Adrenal gland (tissue), 12 donors: ENCODE results near the gene KLF17. TPM values are rescaled to one million over a fixed set of nuclear protein-coding genes. Genes with fewer than 3 reads are reported as not detected.

Source experiments
- DNase-seq, 7 donors: peaks; one replicate each; pipeline ENCODE4 v3.0.0-alpha.2; 2019 to 2020
- H3K27ac ChIP-seq, 5 donors: fragments of 200-600 bp; sonication (generic) in 4 of 5; 1 replicate in 3 of 5; 2 replicates in 2 of 5; pipeline versions ENCODE4 v1.5.1 to v1.8.0; 2016 to 2020; ENCODE audit warnings: mild to moderate bottlenecking in 1 of 5
- H3K27me3 ChIP-seq: fragments of 200-600 bp; 2 replicates; pipeline ENCODE4 v1.8.0; 2021
- H3K36me3 ChIP-seq, 2 donors: fragments of 200-600 bp; replicated peaks in 1 of 2; 1 replicate in 1 of 2; 2 replicates in 1 of 2; pipeline versions ENCODE4 v1.5.1 to v1.8.0; 2018 to 2022
- H3K4me1 ChIP-seq, 2 donors: fragments of 200-600 bp; replicated peaks in 1 of 2; 1 replicate in 1 of 2; 2 replicates in 1 of 2; pipeline versions ENCODE4 v1.5.1 to v1.8.0; 2018 to 2021
- H3K4me3 ChIP-seq, 4 donors: fragments of 200-600 bp; sonication (generic) in 3 of 4; one replicate each; pipeline ENCODE4 v1.5.1; 2016 to 2018
- H3K9me3 ChIP-seq, 3 donors: fragments of 200-600 bp; sonication (generic) in 1 of 3; replicated peaks in 1 of 3; 1 replicate in 2 of 3; 2 replicates in 1 of 3; pipeline versions ENCODE4 v1.5.1 to v1.8.0; 2016 to 2021
- CTCF ChIP-seq, 6 experiments: fragments of 450-650 bp in 4 of 6; fragments of 200-600 bp in 2 of 6; sonication (generic) in 1 of 6; IDR thresholded peaks; 1 replicate in 5 of 6; 2 replicates in 1 of 6; pipeline versions ENCODE4 v1.5.1 to v1.8.0; 2016 to 2021; ENCODE audit warnings: antibody characterized with exemption in 6 of 6, mild to moderate bottlenecking in 2 of 6, moderate library complexity in 1 of 6
- POLR2A ChIP-seq, 2 donors: fragments of 450-650 bp; IDR thresholded peaks; one replicate each; pipeline ENCODE4 v1.6.1; 2017; ENCODE audit warnings: antibody characterized with exemption in 2 of 2, mild to moderate bottlenecking in 2 of 2, moderate library complexity in 1 of 2
- WGBS, 4 donors: extraction: QIAGEN DNeasy Blood & Tissue Kit in 2 of 4; methylation state at CpG; one replicate each; pipeline versions ENCODE4 v1.1.5 to v1.1.7; 2013 to 2017; 5-methylcytosine and 5-hydroxymethylcytosine counted together
- intact Hi-C, 2 donors: fragments of 100-400 bp; cut with DNase I; formaldehyde crosslinking; loops; one replicate each; pipeline versions ENCODE4 v1.14.1 to v1.15.0; 2022 to 2023
- polyA plus RNA-seq, 3 donors: library from polyadenylated mRNA; stranded (reverse); fragments of 200-250 nt in 2 of 3; fragments of 350-450 nt in 1 of 3; fragmentation: Illumina TruSeq in 1 of 3; extraction: RNeasy Lipid Tissue Mini Kit (QIAGEN cat#74804) in 1 of 3; gene quantifications; one replicate each; pipeline ENCODE4 v1.2.3, GENCODE V29; 2013 to 2014
- total RNA-seq, 9 donors: library from RNA; depleted of rRNA in 4 of 9; stranded (reverse); fragments of >200 nt in 4 of 9; fragments of 120-200 nt in 1 of 9; fragmentation: NEBNext Ultra II Directional in 1 of 9; extraction: Animal tissue kit (Norgen Biotek cat#: 25700) in 1 of 9; gene quantifications; one replicate each; pipeline versions ENCODE4 v1.1.0 to v1.2.4, GENCODE V29; 2013 to 2023
- donor health status: healthy with polysubstance abuse.
- donor health status: Bipolar disorder and iron deficiency.
- donor health status: DM: yes; HTN: yes; CAD: no.
- donor health status: DM: no; HTN: no; CAD: no.
- donor health status: DM: no; HTN: no; CAD: no.
- donor health status: DM: yes; HTN: yes; CAD: no.

KLF17 gene
- total and polyA plus RNA-seq, 12 donors: 0.14 to 4.6 (median 0.78) TPM; not detected in 1

- intact Hi-C loops: no loop called here
- 49 to 55% (median 52%) methylated on average over 2 of the region's 2 CpGs for WGBS, 4 donors
Measured at GRCh38 chr1:44078104-44078503, 40.5 kb upstream of the KLF17 start.

GRCh38 chr1:44079566-44079965 lies 39.1 kb upstream of the KLF17 start:
- Histone ChIP-seq H3K4me1 (peaks cover 0 to 11% of the 10 kb centered on the region in 2 donors), H3K27me3 (no peaks in the 10 kb centered on the region), H3K4me3 (no peak overlapping the region), H3K36me3 (no peaks in the 10 kb centered on the region), H3K9me3 (no peaks in the 10 kb centered on the region), H3K27ac (no peak overlapping the region)
- intact Hi-C loops: no loop called here
- TF ChIP-seq CTCF (IDR thresholded peaks at IDR 0.05): no peak
- no peak for TF ChIP-seq POLR2A (IDR thresholded peaks at IDR 0.05)
- whole genome bisulfite sequencing, 4 donors: 92 to 98% (median 93%) methylated on average over 4 of the region's 4 CpGs
- no peak for DNase-seq

More at GRCh38 chr1:44078104-44078503, 40.5 kb upstream of the KLF17 start:
- Histone ChIP-seq H3K4me1 (peaks cover 0 to 14% of the 10 kb centered on the region in 2 donors), H3K36me3 (no peaks in the 10 kb centered on the region), H3K27ac (peak overlapping the region in 2 of 5 donors; percentile 1 to 2), H3K9me3 (no peaks in the 10 kb centered on the region), H3K4me3 (no peak overlapping the region), H3K27me3 (no peaks in the 10 kb centered on the region)
- TF ChIP-seq CTCF (IDR thresholded peaks at IDR 0.05): no peak
- no peak for TF ChIP-seq POLR2A (IDR thresholded peaks at IDR 0.05)
- no peak for DNase-seq

- intact Hi-C loops: no loop called here
- no peaks in the 10 kb centered on the region for H3K36me3 ChIP-seq
- H3K9me3 ChIP-seq: no peaks in the 10 kb centered on the region
- H3K4me1 ChIP-seq: peaks cover 9 to 11% of the 10 kb centered on the region in 2 donors
- no peak for DNase-seq
- TF ChIP-seq CTCF (IDR thresholded peaks at IDR 0.05) (no peak), POLR2A (IDR thresholded peaks at IDR 0.05) (no peak)
- no peaks in the 10 kb centered on the region for H3K27me3 ChIP-seq
- no peak overlapping the region for H3K27ac ChIP-seq
- H3K4me3 ChIP-seq: no peak overlapping the region
- 51 to 69% (median 57%) methylated on average over 3 of the region's 3 CpGs for WGBS, 4 donors
Measured at GRCh38 chr1:44084998-44085675, 33.5 kb upstream of the KLF17 start.

- no peak for TF ChIP-seq CTCF (IDR thresholded peaks at IDR 0.05)
- no peak for TF ChIP-seq POLR2A (IDR thresholded peaks at IDR 0.05)
- WGBS, 4 donors: 91 to 96% (median 93%) methylated on average over 4 of the region's 4 CpGs
- H3K27me3 ChIP-seq: no peaks in the 10 kb centered on the region
- no peaks in the 10 kb centered on the region for H3K36me3 ChIP-seq
- no peak overlapping the region for H3K27ac ChIP-seq
- intact Hi-C loops: no loop called here
- H3K9me3 ChIP-seq: no peaks in the 10 kb centered on the region
- no peak for DNase-seq
- peaks cover 9 to 11% of the 10 kb centered on the region in 2 donors for H3K4me1 ChIP-seq
- no peak overlapping the region for H3K4me3 ChIP-seq
Measured at GRCh38 chr1:44086692-44087474, 31.7 kb upstream of the KLF17 start.
